ENCODE data around the gene CCDC152.

CCDC152 gene

DNA sequence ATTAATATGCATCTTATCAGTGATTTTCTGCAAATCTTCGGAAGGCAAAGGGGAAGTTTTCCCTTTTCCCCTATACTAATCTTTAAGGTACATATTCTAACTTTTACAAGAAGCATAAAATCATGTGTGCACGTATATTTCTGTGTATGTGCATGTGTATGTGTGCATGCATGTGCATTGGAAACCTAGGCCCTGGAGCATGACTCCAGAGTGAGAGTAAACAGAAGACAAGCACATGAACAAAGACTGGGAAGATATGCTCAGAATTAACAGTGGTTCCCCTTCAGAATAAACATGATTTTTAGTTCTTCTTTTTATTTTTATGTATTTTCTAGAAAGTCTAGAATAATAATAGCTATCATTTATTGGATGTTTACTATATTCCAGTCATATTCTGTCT lies 65.9 kb downstream of the CCDC152 start:
- no peak overlapping the region for H3K27ac ChIP-seq
- no peaks in the 10 kb centered on the region for H3K9me3 ChIP-seq
- no peaks in the 10 kb centered on the region for H3K4me1 ChIP-seq (ENCODE audit: control insufficient read depth in 1 of 2, insufficient read depth in 1 of 2, low read depth in 1 of 2, low read length in 1 of 2)
- no peaks in the 10 kb centered on the region for H3K36me3 ChIP-seq
- no peaks in the 10 kb centered on the region for H3K27me3 ChIP-seq
- H3K4me3 ChIP-seq (ENCODE audit: low read depth in 1 of 2, low read length in 1 of 2): no peak overlapping the region
- TF ChIP-seq, protein P1, sequence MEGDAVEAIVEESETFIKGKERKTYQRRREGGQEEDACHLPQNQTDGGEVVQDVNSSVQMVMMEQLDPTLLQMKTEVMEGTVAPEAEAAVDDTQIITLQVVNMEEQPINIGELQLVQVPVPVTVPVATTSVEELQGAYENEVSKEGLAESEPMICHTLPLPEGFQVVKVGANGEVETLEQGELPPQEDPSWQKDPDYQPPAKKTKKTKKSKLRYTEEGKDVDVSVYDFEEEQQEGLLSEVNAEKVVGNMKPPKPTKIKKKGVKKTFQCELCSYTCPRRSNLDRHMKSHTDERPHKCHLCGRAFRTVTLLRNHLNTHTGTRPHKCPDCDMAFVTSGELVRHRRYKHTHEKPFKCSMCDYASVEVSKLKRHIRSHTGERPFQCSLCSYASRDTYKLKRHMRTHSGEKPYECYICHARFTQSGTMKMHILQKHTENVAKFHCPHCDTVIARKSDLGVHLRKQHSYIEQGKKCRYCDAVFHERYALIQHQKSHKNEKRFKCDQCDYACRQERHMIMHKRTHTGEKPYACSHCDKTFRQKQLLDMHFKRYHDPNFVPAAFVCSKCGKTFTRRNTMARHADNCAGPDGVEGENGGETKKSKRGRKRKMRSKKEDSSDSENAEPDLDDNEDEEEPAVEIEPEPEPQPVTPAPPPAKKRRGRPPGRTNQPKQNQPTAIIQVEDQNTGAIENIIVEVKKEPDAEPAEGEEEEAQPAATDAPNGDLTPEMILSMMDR (IDR thresholded peaks at IDR 0.05): no peak

DNA sequence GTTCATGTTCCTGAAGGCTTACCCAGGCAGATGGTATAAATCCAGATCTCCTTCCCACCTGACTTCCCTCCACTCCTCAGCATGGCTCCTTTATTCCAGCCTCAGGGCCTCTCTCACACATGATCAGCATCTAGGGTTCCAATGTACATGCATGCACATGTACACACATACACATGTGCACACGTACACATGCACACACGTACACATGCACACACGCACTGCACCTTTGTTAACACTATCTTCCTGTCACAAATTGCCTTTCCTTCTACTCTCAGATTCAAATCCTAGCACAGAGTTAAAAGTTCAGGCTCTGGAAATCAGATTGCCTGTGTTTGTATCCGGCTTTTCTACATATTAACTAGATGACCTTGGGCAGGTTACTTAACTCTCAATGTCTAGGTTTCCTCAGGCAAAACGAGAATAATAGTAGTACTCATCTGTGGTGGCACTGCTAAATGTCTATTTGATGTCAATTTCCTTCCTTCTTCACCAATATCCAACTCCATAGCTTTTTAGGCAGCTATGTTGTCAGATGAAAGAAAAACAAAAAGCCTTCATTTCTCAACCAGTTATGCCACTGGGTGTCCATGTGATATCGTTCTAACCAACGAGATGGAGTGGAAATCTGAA lies 67.8 kb downstream of the CCDC152 start:
- Histone ChIP-seq H3K27me3 (no peaks in the 10 kb centered on the region), H3K36me3 (no peaks in the 10 kb centered on the region), H3K27ac (no peak overlapping the region), H3K4me3 (ENCODE audit: low read depth in 1 of 2, low read length in 1 of 2) (no peak overlapping the region), H3K4me1 (ENCODE audit: control insufficient read depth in 1 of 2, insufficient read depth in 1 of 2, low read depth in 1 of 2, low read length in 1 of 2) (no peaks in the 10 kb centered on the region), H3K9me3 (no peaks in the 10 kb centered on the region)
- TF ChIP-seq, protein P1 (IDR thresholded peaks at IDR 0.05): no peak

DNA sequence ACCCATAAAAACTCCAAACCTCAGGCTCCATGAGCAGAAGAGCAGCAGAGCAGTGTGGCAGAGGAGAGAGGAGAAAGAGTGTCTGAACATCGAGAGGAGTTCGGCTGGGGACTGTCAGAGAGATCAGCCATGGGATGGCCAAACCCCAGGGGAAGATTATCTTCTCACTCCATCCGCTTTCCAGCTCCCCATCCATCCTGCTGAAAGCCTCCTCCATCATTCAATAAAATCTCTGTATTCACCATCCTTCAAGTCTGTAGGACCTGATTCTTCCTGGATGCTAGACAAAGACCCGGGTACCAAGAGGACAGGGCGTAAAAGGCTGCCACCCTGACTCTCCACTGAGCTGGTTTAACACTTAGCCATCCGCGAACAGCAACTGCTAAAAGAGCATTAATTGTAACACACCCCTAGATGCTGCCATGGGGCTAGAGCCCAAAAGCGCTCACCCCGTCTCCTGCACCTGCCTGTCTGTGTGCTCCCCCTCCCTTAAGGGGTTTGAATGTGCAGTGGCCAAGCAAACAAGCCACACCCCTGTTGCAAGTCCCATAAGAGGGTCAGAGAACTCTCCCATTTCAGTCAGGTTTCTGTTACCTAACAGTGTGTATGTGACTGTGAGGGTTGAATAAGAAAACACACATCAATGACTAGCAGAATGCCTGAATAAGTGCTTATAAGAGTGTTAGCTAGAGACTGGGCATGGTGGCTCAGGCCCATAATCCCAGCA lies 69.0 kb downstream of the CCDC152 start:
- Histone ChIP-seq H3K4me3 (ENCODE audit: low read depth in 1 of 2, low read length in 1 of 2) (no peak overlapping the region), H3K36me3 (no peaks in the 10 kb centered on the region), H3K27ac (no peak overlapping the region), H3K4me1 (ENCODE audit: control insufficient read depth in 1 of 2, insufficient read depth in 1 of 2, low read depth in 1 of 2, low read length in 1 of 2) (no peaks in the 10 kb centered on the region), H3K9me3 (no peaks in the 10 kb centered on the region), H3K27me3 (no peaks in the 10 kb centered on the region)
- TF ChIP-seq, protein P1 (IDR thresholded peaks at IDR 0.05): no peak

DNA sequence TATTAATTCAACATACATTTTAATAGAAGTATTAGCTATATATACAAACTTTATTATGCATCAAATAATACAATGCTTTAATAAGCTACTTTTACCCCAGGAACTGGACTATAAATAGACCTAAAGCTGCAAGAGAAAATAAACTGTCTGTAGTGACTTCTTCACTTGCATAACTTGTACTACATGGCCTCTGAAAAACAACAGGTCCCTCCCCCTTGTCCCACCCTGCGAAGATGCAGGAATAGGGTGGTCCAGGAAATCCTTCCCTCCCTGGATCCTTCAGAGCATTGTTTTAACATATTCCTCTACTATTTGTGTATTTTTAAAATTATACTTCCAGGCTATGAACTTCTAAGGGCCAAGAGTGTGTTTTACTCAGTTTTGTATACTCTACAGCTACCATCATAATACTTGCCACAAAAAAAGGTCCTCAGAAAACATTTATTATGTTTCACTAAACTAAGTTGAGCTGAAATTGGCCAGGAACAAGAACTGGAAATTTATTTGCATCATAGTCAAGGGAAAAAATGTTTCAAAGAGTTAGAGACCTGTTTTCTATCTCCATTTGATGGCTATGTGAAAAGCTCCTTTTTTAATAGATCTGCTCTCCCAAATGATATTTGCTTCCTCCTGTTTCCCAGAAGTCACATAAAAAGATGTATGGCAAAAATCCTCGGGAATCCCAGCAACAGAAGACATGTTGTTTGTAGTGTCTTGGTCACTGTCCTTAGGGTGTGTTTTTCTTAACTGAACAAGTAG lies 70.3 kb downstream of the CCDC152 start:
- Histone ChIP-seq H3K4me1 (ENCODE audit: control insufficient read depth in 1 of 2, insufficient read depth in 1 of 2, low read depth in 1 of 2, low read length in 1 of 2) (no peaks in the 10 kb centered on the region), H3K27me3 (no peaks in the 10 kb centered on the region), H3K9me3 (no peaks in the 10 kb centered on the region), H3K27ac (no peak overlapping the region), H3K4me3 (ENCODE audit: low read depth in 1 of 2, low read length in 1 of 2) (no peak overlapping the region), H3K36me3 (no peaks in the 10 kb centered on the region)
- TF ChIP-seq, protein P1 (IDR thresholded peaks at IDR 0.05): no peak

DNA sequence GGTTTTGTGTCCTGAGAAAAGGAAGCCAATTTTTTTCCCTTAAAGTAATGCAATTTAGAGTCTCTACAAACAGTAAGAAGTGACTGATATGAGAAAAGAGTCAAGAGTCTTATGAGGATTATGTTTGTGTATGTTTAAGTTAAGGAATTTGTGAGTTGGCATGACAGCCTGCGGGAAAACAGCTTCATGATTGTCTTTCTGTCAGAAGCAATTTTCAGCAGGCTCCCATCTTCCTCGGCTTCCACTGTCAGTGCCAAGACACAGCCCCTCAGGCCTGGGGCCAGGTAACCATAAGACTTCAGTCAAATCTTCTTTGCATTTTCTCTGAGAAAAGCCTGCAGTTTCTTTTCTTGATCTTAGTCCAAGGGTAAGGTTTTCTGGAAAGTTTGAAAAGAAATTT lies 72.1 kb downstream of the CCDC152 start:
- TF ChIP-seq, protein P1 (IDR thresholded peaks at IDR 0.05): no peak
- Histone ChIP-seq H3K27ac (no peak overlapping the region), H3K36me3 (no peaks in the 10 kb centered on the region), H3K27me3 (no peaks in the 10 kb centered on the region), H3K4me1 (ENCODE audit: control insufficient read depth in 1 of 2, insufficient read depth in 1 of 2, low read depth in 1 of 2, low read length in 1 of 2) (no peaks in the 10 kb centered on the region), H3K9me3 (no peaks in the 10 kb centered on the region), H3K4me3 (ENCODE audit: low read depth in 1 of 2, low read length in 1 of 2) (no peak overlapping the region)

All from neutrophil (primary cell).